Trophoblast cell (in vitro differentiated cells and primary cell): ENCODE results near the gene MIPOL1.

Source experiments
- DNase-seq, 2 donors: peaks; one replicate each; pipeline ENCODE4 v3.0.0-alpha.2; 2016
- H2AFZ ChIP-seq: 2 replicates; pipeline ENCODE4 v1.6.1; 2013; ENCODE audit warnings: low read length, moderate library complexity, mild to moderate bottlenecking; ENCODE audit not compliant: insufficient read depth, poor library complexity
- H2AK5ac ChIP-seq: 2 replicates; pipeline ENCODE4 v1.6.1; 2013; ENCODE audit warnings: mild to moderate bottlenecking, low read length
- H2BK120ac ChIP-seq: 2 replicates; pipeline ENCODE4 v1.6.1; 2013; ENCODE audit warnings: low read length, mild to moderate bottlenecking, moderate library complexity; ENCODE audit not compliant: insufficient read depth, poor library complexity
- H2BK12ac ChIP-seq: 2 replicates; pipeline ENCODE4 v1.6.1; 2013; ENCODE audit warnings: mild to moderate bottlenecking, low read length, moderate library complexity
- H2BK5ac ChIP-seq: 2 replicates; pipeline ENCODE4 v1.6.1; 2013; ENCODE audit warnings: low read length, low read depth, moderate library complexity, mild to moderate bottlenecking; ENCODE audit not compliant: poor library complexity
- H3K14ac ChIP-seq: 2 replicates; pipeline ENCODE4 v1.6.1; 2013; ENCODE audit warnings: mild to moderate bottlenecking, low read length
- H3K18ac ChIP-seq: 2 replicates; pipeline ENCODE4 v1.6.1; 2013; ENCODE audit warnings: mild to moderate bottlenecking, low read length
- H3K23ac ChIP-seq: 2 replicates; pipeline ENCODE4 v1.6.1; 2013; ENCODE audit warnings: low read length
- H3K27ac ChIP-seq: 2 replicates; pipeline ENCODE4 v1.5.1; 2013; ENCODE audit warnings: low read depth, mild to moderate bottlenecking, inconsistent platforms, low read length, moderate library complexity
- H3K27me3 ChIP-seq: 2 replicates; pipeline ENCODE4 v1.6.1; 2013; ENCODE audit warnings: inconsistent platforms, mild to moderate bottlenecking, low read length, moderate library complexity; ENCODE audit not compliant: insufficient read depth
- H3K36me3 ChIP-seq, 2 experiments: 1 replicate in 1 of 2; 2 replicates in 1 of 2; pipeline ENCODE4 v1.6.1; 2013; ENCODE audit warnings: low read length in 2 of 2, mild to moderate bottlenecking in 2 of 2, moderate library complexity in 1 of 2; ENCODE audit not compliant: insufficient read depth in 2 of 2, control insufficient read depth in 1 of 2
- H3K4ac ChIP-seq: 2 replicates; pipeline ENCODE4 v1.6.1; 2013; ENCODE audit warnings: low read depth, mild to moderate bottlenecking, low read length, moderate library complexity
- H3K4me1 ChIP-seq, 2 experiments: 1 replicate in 1 of 2; 2 replicates in 1 of 2; pipeline ENCODE4 v1.6.1; 2013; ENCODE audit warnings: low read length in 2 of 2, mild to moderate bottlenecking in 2 of 2, moderate library complexity in 1 of 2; ENCODE audit not compliant: insufficient read depth in 2 of 2, control insufficient read depth in 1 of 2
- H3K4me2 ChIP-seq: 2 replicates; pipeline ENCODE4 v1.6.1; 2013; ENCODE audit warnings: inconsistent platforms, mild to moderate bottlenecking, low read length, moderate library complexity
- H3K4me3 ChIP-seq: 2 replicates; pipeline ENCODE4 v1.5.1; 2013; ENCODE audit warnings: mild to moderate bottlenecking, low read depth, low read length, inconsistent platforms
- H3K79me1 ChIP-seq: one replicate; pipeline ENCODE4 v1.6.1; 2013; ENCODE audit warnings: low read length
- H3K79me2 ChIP-seq: 2 replicates; pipeline ENCODE4 v1.6.1; 2013; ENCODE audit warnings: low read length, mild to moderate bottlenecking; ENCODE audit not compliant: control insufficient read depth, insufficient read depth, poor library complexity
- H3K9ac ChIP-seq: 2 replicates; pipeline ENCODE4 v1.6.1; 2013; ENCODE audit warnings: mild to moderate bottlenecking, low read length
- H3K9me3 ChIP-seq: 2 replicates; pipeline ENCODE4 v1.6.1; 2013; ENCODE audit warnings: low read depth, mild to moderate bottlenecking, control low read depth, inconsistent platforms, low read length; ENCODE audit not compliant: insufficient read depth
- H4K12ac ChIP-seq: 2 replicates; pipeline ENCODE4 v1.6.1; 2013; ENCODE audit warnings: low read depth, mild to moderate bottlenecking, low read length, moderate library complexity
- H4K8ac ChIP-seq: 2 replicates; pipeline ENCODE4 v1.6.1; 2013; ENCODE audit warnings: low read depth, mild to moderate bottlenecking, low read length, moderate library complexity
- H4K91ac ChIP-seq: one replicate; pipeline ENCODE4 v1.6.1; 2013; ENCODE audit warnings: low read depth, mild to moderate bottlenecking, low read length, moderate library complexity
- WGBS: extraction: QIAGEN DNeasy Blood & Tissue Kit; methylation state at CpG from one replicate; pipeline ENCODE4 v1.1.7; 2013; ENCODE audit warnings: missing lambda C conversion rate; ENCODE audit not compliant: insufficient read length, insufficient coverage; ENCODE audit errors: extremely low coverage; 5-methylcytosine and 5-hydroxymethylcytosine counted together

MIPOL1 gene

DNA sequence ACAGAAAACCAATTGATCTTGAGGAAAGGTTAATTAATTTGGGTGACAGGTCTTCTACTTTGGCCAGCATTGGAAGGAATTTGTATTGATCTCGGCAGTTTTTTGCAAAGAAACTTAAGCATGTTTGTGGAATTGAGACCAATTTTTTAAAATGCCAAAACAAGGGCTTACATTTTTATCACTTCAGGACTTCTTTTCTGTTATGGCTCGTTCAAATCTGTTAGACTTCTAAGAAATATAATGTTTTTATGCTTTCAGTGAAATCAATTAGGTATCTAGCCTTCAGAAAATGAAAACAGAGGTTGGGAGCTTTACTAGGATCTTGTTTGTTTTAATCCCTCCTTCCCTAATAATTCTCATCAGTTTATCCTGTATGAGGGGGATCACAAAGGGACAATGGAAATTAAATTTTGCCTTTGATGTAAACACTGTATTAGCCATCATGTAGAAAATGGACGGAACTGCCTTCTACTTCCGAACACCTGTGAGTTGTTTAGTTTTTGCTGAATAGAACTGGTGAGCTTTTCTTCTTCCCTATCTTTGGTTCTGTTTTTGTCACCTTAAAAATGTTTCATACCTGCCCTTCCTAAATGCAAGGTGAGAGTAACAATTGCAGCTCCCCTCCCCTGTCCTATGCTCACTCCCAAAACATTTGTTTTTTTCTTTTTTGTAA, 389.5 kb downstream of the MIPOL1 start:
- Histone ChIP-seq H3K4me3 (no peak overlapping the region), H3K4me2 (peak overlapping the region; percentile 72), H3K23ac (no peak overlapping the region), H3K27ac (no peak overlapping the region), H3K4me1 (peaks cover 20 to 26% of the 10 kb centered on the region in 2 experiments), H3K9me3 (peaks cover 13% of the 10 kb centered on the region), H3K4ac (no peak overlapping the region), H2AK5ac (no peak overlapping the region), H3K79me2 (no peaks in the 10 kb centered on the region), H4K12ac (no peak overlapping the region), H2BK120ac (no peak overlapping the region), H3K36me3 (no peaks in the 10 kb centered on the region), H2AFZ (no peak overlapping the region), H3K9ac (no peak overlapping the region), H3K14ac (no peak overlapping the region), H2BK12ac (no peak overlapping the region), H3K18ac (no peak overlapping the region), H3K27me3 (peaks cover 69% of the 10 kb centered on the region), H4K8ac (no peak overlapping the region), H4K91ac (no peak overlapping the region), H3K79me1 (no peaks in the 10 kb centered on the region), H2BK5ac (no peak overlapping the region)
- no peak for DNase-seq
- WGBS = no CpG with 5 or more reads among the region's 4 CpGs

DNA sequence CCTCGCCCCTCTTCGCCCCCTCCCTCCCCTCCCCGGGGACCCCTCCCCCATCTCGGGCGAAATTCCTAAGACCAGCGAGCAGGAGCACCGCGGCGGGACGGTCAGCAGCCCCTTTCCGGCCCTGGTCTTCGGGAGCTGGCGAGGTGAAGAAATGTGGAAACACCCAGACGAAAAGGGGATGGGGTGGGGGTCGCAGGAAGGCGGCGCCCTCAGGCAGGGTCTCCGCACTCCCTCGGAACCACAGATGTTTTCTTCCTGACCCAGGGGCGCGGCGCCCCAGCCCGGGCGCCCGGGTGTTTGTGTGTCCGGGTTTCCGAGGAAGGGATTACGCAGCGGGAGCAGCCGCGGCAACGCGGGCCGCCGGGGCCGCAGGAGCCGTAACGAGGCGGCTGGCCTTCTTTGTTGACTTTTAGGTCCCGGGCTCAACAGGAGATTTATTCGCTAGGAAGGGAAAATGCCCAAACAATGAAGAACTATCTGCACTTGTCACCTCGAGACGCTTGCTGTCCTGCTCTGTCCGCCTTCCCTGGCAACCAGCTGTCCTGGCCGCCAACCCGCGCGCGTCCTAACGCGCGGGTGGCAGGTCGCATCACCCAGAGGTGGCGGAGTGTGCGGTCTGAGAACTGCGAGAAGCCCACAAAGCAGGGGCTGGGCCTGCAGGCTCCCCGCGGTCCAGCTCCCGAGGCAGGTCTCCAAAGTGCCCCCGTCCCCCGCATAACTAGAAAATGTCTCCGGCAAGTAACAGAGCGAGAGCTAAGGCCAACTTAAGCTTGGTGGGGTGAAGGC, 390.3 kb downstream of the MIPOL1 start:
- no peaks in the 10 kb centered on the region for H3K79me2 ChIP-seq
- H4K12ac ChIP-seq = no peak overlapping the region
- no peak overlapping the region for H3K4ac ChIP-seq
- H2AFZ ChIP-seq = no peak overlapping the region
- no peak overlapping the region for H4K91ac ChIP-seq
- H3K18ac ChIP-seq = no peak overlapping the region
- H3K14ac ChIP-seq = no peak overlapping the region
- no peak overlapping the region for H2BK120ac ChIP-seq
- H3K23ac ChIP-seq = no peak overlapping the region
- no peaks in the 10 kb centered on the region for H3K36me3 ChIP-seq
- H3K79me1 ChIP-seq = no peaks in the 10 kb centered on the region
- H3K9me3 ChIP-seq = peaks cover 16% of the 10 kb centered on the region
- DNase-seq = no peak
- peak overlapping the region; percentile 72 for H3K4me2 ChIP-seq
- H2AK5ac ChIP-seq = no peak overlapping the region
- H3K27me3 ChIP-seq = peaks cover 74% of the 10 kb centered on the region
- H3K27ac ChIP-seq = no peak overlapping the region
- H4K8ac ChIP-seq = no peak overlapping the region
- H2BK5ac ChIP-seq = no peak overlapping the region
- H3K9ac ChIP-seq = no peak overlapping the region
- H3K4me1 ChIP-seq = peaks cover 20 to 26% of the 10 kb centered on the region in 2 experiments
- H3K4me3 ChIP-seq = no peak overlapping the region
- WGBS = no CpG with 5 or more reads among the region's 63 CpGs
- no peak overlapping the region for H2BK12ac ChIP-seq

GRCh38 chr14:37588667-37588955, 390.9 kb downstream of the MIPOL1 start:
- no CpG with 5 or more reads among the region's 6 CpGs for WGBS
- peaks cover 16% of the 10 kb centered on the region for H3K9me3 ChIP-seq
- H4K91ac ChIP-seq = no peak overlapping the region
- H3K79me1 ChIP-seq = no peaks in the 10 kb centered on the region
- H2BK120ac ChIP-seq = no peak overlapping the region
- H3K4me1 ChIP-seq = peaks cover 16 to 21% of the 10 kb centered on the region in 2 experiments
- H3K4ac ChIP-seq = no peak overlapping the region
- H2AK5ac ChIP-seq = no peak overlapping the region
- no peak overlapping the region for H3K27ac ChIP-seq
- no peak overlapping the region for H2BK5ac ChIP-seq
- no peak overlapping the region for H3K18ac ChIP-seq
- H4K12ac ChIP-seq = no peak overlapping the region
- no peak overlapping the region for H3K23ac ChIP-seq
- H3K4me2 ChIP-seq = no peak overlapping the region
- H2AFZ ChIP-seq = no peak overlapping the region
- H2BK12ac ChIP-seq = no peak overlapping the region
- no peak overlapping the region for H3K14ac ChIP-seq
- no peak overlapping the region for H3K9ac ChIP-seq
- H4K8ac ChIP-seq = no peak overlapping the region
- H3K4me3 ChIP-seq = no peak overlapping the region
- no peak for DNase-seq
- H3K79me2 ChIP-seq = no peaks in the 10 kb centered on the region
- H3K36me3 ChIP-seq = no peaks in the 10 kb centered on the region
- peaks cover 69% of the 10 kb centered on the region for H3K27me3 ChIP-seq

- Histone ChIP-seq H3K79me2 (no peaks in the 10 kb centered on the region), H3K27me3 (peaks cover 64% of the 10 kb centered on the region), H3K4me2 (no peak overlapping the region), H4K91ac (no peak overlapping the region), H3K23ac (no peak overlapping the region), H2AFZ (no peak overlapping the region), H2BK5ac (no peak overlapping the region), H3K27ac (no peak overlapping the region), H4K12ac (no peak overlapping the region), H4K8ac (no peak overlapping the region), H2BK120ac (no peak overlapping the region), H2AK5ac (no peak overlapping the region), H3K79me1 (no peaks in the 10 kb centered on the region), H3K4me1 (peaks cover 13 to 17% of the 10 kb centered on the region in 2 experiments), H3K36me3 (no peaks in the 10 kb centered on the region), H3K14ac (no peak overlapping the region), H3K9me3 (peaks cover 16% of the 10 kb centered on the region), H3K18ac (no peak overlapping the region), H2BK12ac (no peak overlapping the region), H3K9ac (no peak overlapping the region), H3K4ac (no peak overlapping the region), H3K4me3 (no peak overlapping the region)
- DNase-seq = no peak
- no CpG with 5 or more reads among the region's 16 CpGs for WGBS
These were observed 391.4 kb downstream of the MIPOL1 start for GRCh38 chr14:37588956-37589714.
